IMR-90 (cell line): ENCODE measurements around the gene TBC1D22B. TPM values are rescaled to one million over a fixed set of nuclear protein-coding genes. Genes with fewer than 3 reads are reported as not detected.

Source experiments
- ATAC-seq: fragments of 200-7000 bp; cut with Tn5 transposase; 2 replicates; pipeline ENCODE4 v1.9.1; 2020; ENCODE audit warnings: low read depth, mild to moderate bottlenecking, moderate library complexity
- BruUV-seq: library from RNA; stranded (reverse); fragments of 400-500 nt; replicated peaks from 2 replicates; lab custom pipeline; 2021; lab: Mats Ljungman, UMichigan
- CTCF ChIA-PET: fragments of 300-600 bp; formaldehyde crosslinking; extraction: SDS; loops from one replicate; lab custom pipeline; 2021; ENCODE audit warnings: antibody characterized with exemption; lab: Yijun Ruan, JAX
- POLR2A ChIA-PET: fragments of 300-600 bp; sonication (Branson Sonifier 250); formaldehyde crosslinking; loops from one replicate; lab custom pipeline; 2022; ENCODE audit warnings: antibody characterized with exemption; ENCODE audit not compliant: unreplicated experiment; lab: Charles Lee
- DNase-seq: peaks from one replicate; pipeline ENCODE4 v3.0.0; 2013
- H2AFZ ChIP-seq: replicated peaks from 2 replicates; pipeline ENCODE3; 2013; ENCODE audit warnings: low read length, mild to moderate bottlenecking; ENCODE audit not compliant: poor library complexity
- H2AK5ac ChIP-seq: 2 replicates; pipeline ENCODE4 v1.6.1; 2013; ENCODE audit warnings: low read depth, low read length, inconsistent platforms
- H2AK9ac ChIP-seq: replicated peaks from 2 replicates; pipeline ENCODE3; 2013; ENCODE audit warnings: mild to moderate bottlenecking, low read depth, low read length, moderate library complexity; ENCODE audit not compliant: poor library complexity
- H2BK120ac ChIP-seq: 2 replicates; pipeline ENCODE4 v1.6.1; 2013; ENCODE audit warnings: low read depth, low read length, inconsistent platforms
- H2BK15ac ChIP-seq: 3 replicates; pipeline ENCODE4 v1.6.1; 2013; ENCODE audit warnings: low read depth, low read length, inconsistent platforms
- H2BK20ac ChIP-seq: 2 replicates; pipeline ENCODE4 v1.6.1; 2013; ENCODE audit warnings: low read depth, mild to moderate bottlenecking, inconsistent platforms, low read length, moderate library complexity
- H2BK5ac ChIP-seq: 2 replicates; pipeline ENCODE4 v1.6.1; 2013; ENCODE audit warnings: mild to moderate bottlenecking, low read depth, low read length, inconsistent platforms; ENCODE audit not compliant: poor library complexity, severe bottlenecking
- H3K14ac ChIP-seq: replicated peaks from 2 replicates; pipeline ENCODE4 v1.6.1; 2013; ENCODE audit warnings: low read depth, low read length, inconsistent platforms
- H3K18ac ChIP-seq: 2 replicates; pipeline ENCODE4 v1.6.1; 2013; ENCODE audit warnings: low read depth, low read length, control low read depth
- H3K23ac ChIP-seq: 2 replicates; pipeline ENCODE4 v1.6.1; 2013; ENCODE audit warnings: low read depth, low read length, inconsistent platforms
- H3K27ac ChIP-seq: 2 replicates; pipeline ENCODE4 v1.5.1; 2013; ENCODE audit warnings: mild to moderate bottlenecking, control low read depth, low read length; ENCODE audit not compliant: insufficient read depth
- H3K27me3 ChIP-seq: 2 replicates; pipeline ENCODE4 v1.6.1; 2013; ENCODE audit warnings: low read length; ENCODE audit not compliant: control insufficient read depth, insufficient read depth
- H3K36me3 ChIP-seq: 2 replicates; pipeline ENCODE4 v1.6.1; 2013; ENCODE audit warnings: low read length, mixed read lengths; ENCODE audit not compliant: control insufficient read depth, insufficient read depth
- H3K4ac ChIP-seq: 2 replicates; pipeline ENCODE4 v1.6.1; 2013; ENCODE audit warnings: low read depth, low read length, inconsistent platforms
- H3K4me1 ChIP-seq: 2 replicates; pipeline ENCODE4 v1.6.1; 2013; ENCODE audit warnings: low read length, mixed read lengths; ENCODE audit not compliant: control insufficient read depth, insufficient read depth
- H3K4me2 ChIP-seq: 2 replicates; pipeline ENCODE4 v1.6.1; 2013; ENCODE audit warnings: low read depth, mild to moderate bottlenecking, control low read depth, low read length, moderate library complexity
- H3K4me3 ChIP-seq: 2 replicates; pipeline ENCODE4 v1.5.1; 2013; ENCODE audit warnings: low read depth, mild to moderate bottlenecking, control low read depth, low read length, moderate library complexity; ENCODE audit not compliant: insufficient read depth
- H3K56ac ChIP-seq: 2 replicates; pipeline ENCODE4 v1.6.1; 2013; ENCODE audit warnings: low read length, inconsistent platforms; ENCODE audit not compliant: insufficient read depth; ENCODE audit errors: extremely low read depth
- H3K79me1 ChIP-seq, 2 experiments: 2 replicates each; pipeline ENCODE4 v1.6.1; 2013; ENCODE audit warnings: low read length in 2 of 2, inconsistent platforms in 1 of 2, low read depth in 1 of 2
- H3K9ac ChIP-seq: 2 replicates; pipeline ENCODE4 v1.6.1; 2013; ENCODE audit warnings: low read depth, low read length, control low read depth
- H3K9me1 ChIP-seq: 2 replicates; pipeline ENCODE4 v1.6.1; 2013; ENCODE audit warnings: low read length, inconsistent platforms; ENCODE audit not compliant: insufficient read depth
- H3K9me3 ChIP-seq: 2 replicates; pipeline ENCODE4 v1.6.1; 2013; ENCODE audit warnings: low read length; ENCODE audit not compliant: control insufficient read depth, insufficient read depth
- H4K20me1 ChIP-seq: 2 replicates; pipeline ENCODE4 v1.6.1; 2013; ENCODE audit warnings: low read length, inconsistent platforms; ENCODE audit not compliant: insufficient read depth
- H4K5ac ChIP-seq: 2 replicates; pipeline ENCODE4 v1.6.1; 2013; ENCODE audit warnings: mild to moderate bottlenecking, low read depth, low read length, control low read depth
- H4K8ac ChIP-seq, 2 experiments: 2 replicates each; pipeline ENCODE4 v1.6.1; 2013; ENCODE audit warnings: low read depth in 2 of 2, low read length in 2 of 2, control low read depth in 1 of 2, inconsistent platforms in 1 of 2
- H4K91ac ChIP-seq: 2 replicates; pipeline ENCODE4 v1.6.1; 2013; ENCODE audit warnings: low read depth, low read length, inconsistent platforms; ENCODE audit not compliant: insufficient read depth
- BHLHE40 ChIP-seq: fragments of 150-350 bp; IDR thresholded peaks from 2 replicates; pipeline ENCODE4 v1.6.1; 2016; ENCODE audit warnings: mild to moderate bottlenecking, low read depth, low read length
- CEBPB ChIP-seq: IDR thresholded peaks from 2 replicates; pipeline ENCODE4 v1.6.1; 2012; ENCODE audit warnings: low read depth, low read length, improper control_type of control experiment
- CHD1 ChIP-seq: IDR thresholded peaks from 2 replicates; pipeline ENCODE4 v1.6.1; 2012; ENCODE audit warnings: low read depth, low read length, improper control_type of control experiment
- ELK1 ChIP-seq: fragments of 150-350 bp; IDR thresholded peaks from 2 replicates; pipeline ENCODE4 v1.6.1; 2016; ENCODE audit warnings: low read depth, mild to moderate bottlenecking, low read length, moderate library complexity, borderline replicate concordance
- FOS ChIP-seq: fragments of 150-350 bp; IDR thresholded peaks from 2 replicates; pipeline ENCODE4 v1.6.1; 2016; ENCODE audit warnings: low read depth, low read length
- MAFK ChIP-seq: IDR thresholded peaks from 2 replicates; pipeline ENCODE4 v1.6.1; 2012; ENCODE audit warnings: low read depth, low read length, improper control_type of control experiment
- MAZ ChIP-seq: IDR thresholded peaks from 2 replicates; pipeline ENCODE4 v1.6.1; 2012; ENCODE audit warnings: low read depth, mild to moderate bottlenecking, low read length, improper control_type of control experiment, moderate library complexity, borderline replicate concordance
- MXI1 ChIP-seq: IDR thresholded peaks from 2 replicates; pipeline ENCODE4 v1.6.1; 2012; ENCODE audit warnings: low read depth, mild to moderate bottlenecking, low read length, moderate library complexity, borderline replicate concordance
- NFE2L2 ChIP-seq: fragments of 150-350 bp; IDR thresholded peaks from 2 replicates; pipeline ENCODE4 v1.6.1; 2016; ENCODE audit warnings: low read depth, mild to moderate bottlenecking, low read length
- POLR2A ChIP-seq: IDR thresholded peaks from 2 replicates; pipeline ENCODE4 v1.6.1; 2012; ENCODE audit warnings: mild to moderate bottlenecking, low read depth, low read length
- RAD21 ChIP-seq: IDR thresholded peaks from 2 replicates; pipeline ENCODE4 v1.6.1; 2012; ENCODE audit warnings: low read length, improper control_type of control experiment
- RCOR1 ChIP-seq: IDR thresholded peaks from 2 replicates; pipeline ENCODE4 v1.6.1; 2012; ENCODE audit warnings: mild to moderate bottlenecking, low read length, improper control_type of control experiment; ENCODE audit not compliant: insufficient replicate concordance
- SMC3 ChIP-seq: fragments of 150-350 bp; IDR thresholded peaks from 2 replicates; pipeline ENCODE4 v1.6.1; 2016; ENCODE audit warnings: low read depth, mild to moderate bottlenecking, antibody characterized with exemption, low read length, moderate library complexity
- WGBS, 2 experiments: methylation state at CpG; one replicate each; pipeline versions ENCODE4 v1.1.5 to v1.1.7; 2013; ENCODE audit warnings: missing lambda C conversion rate in 2 of 2; ENCODE audit not compliant: insufficient read length in 1 of 2; ENCODE audit errors: extremely low coverage in 2 of 2; 5-methylcytosine and 5-hydroxymethylcytosine counted together
- dilution Hi-C: fragments of 300-500 bp; cut with HindIII; formaldehyde crosslinking; loops from one replicate; pipeline ENCODE4 v1.14.3; 2018; ENCODE audit warnings: low sequenced_read_pairs; ENCODE audit not compliant: unreplicated experiment
- in situ Hi-C: fragments of 300-500 bp; cut with MboI; formaldehyde crosslinking; loops from 3 replicates; pipeline ENCODE4 v1.14.3; 2019; ENCODE audit warnings: low sequenced_read_pairs, inconsistent platforms, mixed read lengths
- intact Hi-C: fragments of 100-400 bp; cut with micrococcal nuclease; formaldehyde crosslinking; loops from 2 replicates; pipeline ENCODE4 v1.10.0; 2022
- polyA plus RNA-seq, 3 experiments: library from polyadenylated mRNA; depleted of rRNA; stranded (reverse); fragments of >200 nt; gene quantifications; 2 replicates each; pipeline ENCODE4 v1.2.3, GENCODE V29; 2012; ENCODE audit warnings: low replicate concordance in 1 of 3
- total RNA-seq: library from RNA; depleted of rRNA; stranded (reverse); fragments of >200 nt; gene quantifications from 2 replicates; pipeline ENCODE4 v1.2.3, GENCODE V29; 2012
- TF ChIP-seq, protein P1 (sequence below): conservative IDR thresholded peaks from 2 replicates; pipeline ENCODE4 v1.5.1; 2012; ENCODE audit warnings: mild to moderate bottlenecking, low read depth, low read length, improper control_type of control experiment

Gene TBC1D22B
- total and polyA plus RNA-seq, 2 of the 4 experiments (the other 2 are of a cell fraction): 6.6 to 7.5 TPM

DNA sequence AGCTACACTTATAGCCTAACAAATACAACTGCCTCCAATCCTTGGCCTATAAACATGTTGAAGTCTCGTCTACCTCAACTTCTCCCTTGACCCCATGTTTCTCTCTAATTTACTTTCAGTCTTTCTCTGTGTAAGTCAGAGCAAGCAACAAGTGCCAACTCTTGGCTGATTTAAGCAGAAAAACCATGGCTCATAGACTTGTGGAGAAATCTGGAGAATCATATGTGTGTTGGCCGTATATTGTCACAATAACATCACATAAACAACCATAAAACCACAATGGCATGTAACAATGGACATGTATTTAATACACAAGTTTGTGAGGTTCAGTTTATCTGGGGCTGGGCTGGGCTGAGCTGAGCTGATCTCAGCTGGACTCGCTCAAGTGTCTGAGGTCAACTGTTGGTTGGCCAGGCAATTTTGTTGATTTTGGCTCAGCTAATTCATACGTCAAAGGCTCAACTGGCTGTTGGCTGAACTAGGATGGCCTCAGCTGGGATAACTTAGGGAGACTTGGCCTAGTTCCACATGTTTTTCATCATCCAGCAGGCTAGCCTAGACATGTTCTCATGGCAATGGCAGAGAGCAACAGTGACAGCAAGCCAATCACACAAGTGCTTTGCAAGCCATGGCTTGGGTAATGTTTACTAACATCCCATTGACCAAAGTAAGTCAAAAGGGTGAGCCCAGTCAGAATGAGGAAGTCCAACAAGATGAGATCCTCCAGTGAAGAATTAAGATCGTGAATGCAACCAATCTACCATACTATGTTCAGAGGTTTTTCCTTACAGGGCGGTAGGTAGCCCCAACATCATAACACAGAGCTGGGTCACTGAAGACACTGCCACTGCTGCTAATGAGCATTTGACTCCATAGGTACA, 12.9 kb upstream of the TBC1D22B start:
- Histone ChIP-seq H2BK15ac (peak overlapping the region; percentile 92), H3K18ac (peak overlapping the region; percentile 97), H2AFZ (peak overlapping the region; percentile 38), H3K9ac (peak overlapping the region; percentile 30), H3K36me3 (no peaks in the 10 kb centered on the region), H4K20me1 (no peaks in the 10 kb centered on the region; the same call in 1 of the 2 replicates), H2BK5ac (peak overlapping the region; percentile 99), H3K4ac (peak overlapping the region; percentile 98), H2AK5ac (peak overlapping the region; percentile 97), H3K14ac (peak overlapping the region; percentile 95), H3K9me1 (peaks cover 15% of the 10 kb centered on the region), H3K56ac (peak overlapping the region; percentile 80), H3K4me3 (no peak overlapping the region), H3K23ac (peak overlapping the region; percentile 92), H3K4me2 (peak overlapping the region; percentile 29), H4K5ac (peak overlapping the region; percentile 95), H4K91ac (peak overlapping the region; percentile 98), H3K4me1 (peaks cover 31% of the 10 kb centered on the region), H3K79me1 (peaks cover 0 to 14% of the 10 kb centered on the region in 2 experiments; a peak in 1 of 4 replicates), H3K9me3 (no peaks in the 10 kb centered on the region), H2AK9ac (peak overlapping the region; percentile 71), H3K27me3 (no peaks in the 10 kb centered on the region), H3K27ac (peak overlapping the region; percentile 100), H4K8ac (peak overlapping the region; percentile 78 to 99), H2BK120ac (peak overlapping the region; percentile 100), H2BK20ac (peak overlapping the region; percentile 98)
- ATAC-seq (peak; percentile 66), DNase-seq (peak; percentile 100)
- intact Hi-C loops (loop anchor here (5.0 kb wide), 1 partner anchor 102 kb away; no protein-coding TSS in a partner anchor), dilution Hi-C loops (no loop called here), in situ Hi-C loops (no loop called here)
- WGBS, 2 experiments: 24% methylated on average over 3 of the region's 6 CpGs; no CpG with 5 or more reads in 1 of the 2 experiments
- ChIA-PET POLR2A (interaction anchor here (1.0 kb wide), 1 partner anchor 13 kb away, joined by 3 read pairs; the partner anchor contains the start of genes TBC1D22B and TMEM217), CTCF (interaction anchor here (1.5 kb wide), 1 partner anchor 35 kb away, joined by 3 read pairs; no protein-coding TSS in a partner anchor)
- BruUV-seq: no TSS peak
- TF ChIP-seq CEBPB (peak; percentile 91), FOS (0 out of 2 replicates have a peak, but pooled peaks have one; percentile 44), BHLHE40 (no peak; the same call in 1 of the 2 replicates), SMC3 (no peak), MXI1 (peak; percentile 51; the same call in 1 of the 2 replicates), RCOR1 (no peak), MAZ (peak; percentile 28; the same call in 1 of the 2 replicates), NFE2L2 (peak; percentile 46; the same call in 1 of the 2 replicates), MAFK (peak; percentile 38), CHD1 (no peak), ELK1 (no peak), RAD21 (0 out of 2 replicates have a peak, but pooled peaks have one; percentile 1), POLR2A (peak; percentile 66; the same call in 1 of the 2 replicates)
- TF ChIP-seq, protein P1, sequence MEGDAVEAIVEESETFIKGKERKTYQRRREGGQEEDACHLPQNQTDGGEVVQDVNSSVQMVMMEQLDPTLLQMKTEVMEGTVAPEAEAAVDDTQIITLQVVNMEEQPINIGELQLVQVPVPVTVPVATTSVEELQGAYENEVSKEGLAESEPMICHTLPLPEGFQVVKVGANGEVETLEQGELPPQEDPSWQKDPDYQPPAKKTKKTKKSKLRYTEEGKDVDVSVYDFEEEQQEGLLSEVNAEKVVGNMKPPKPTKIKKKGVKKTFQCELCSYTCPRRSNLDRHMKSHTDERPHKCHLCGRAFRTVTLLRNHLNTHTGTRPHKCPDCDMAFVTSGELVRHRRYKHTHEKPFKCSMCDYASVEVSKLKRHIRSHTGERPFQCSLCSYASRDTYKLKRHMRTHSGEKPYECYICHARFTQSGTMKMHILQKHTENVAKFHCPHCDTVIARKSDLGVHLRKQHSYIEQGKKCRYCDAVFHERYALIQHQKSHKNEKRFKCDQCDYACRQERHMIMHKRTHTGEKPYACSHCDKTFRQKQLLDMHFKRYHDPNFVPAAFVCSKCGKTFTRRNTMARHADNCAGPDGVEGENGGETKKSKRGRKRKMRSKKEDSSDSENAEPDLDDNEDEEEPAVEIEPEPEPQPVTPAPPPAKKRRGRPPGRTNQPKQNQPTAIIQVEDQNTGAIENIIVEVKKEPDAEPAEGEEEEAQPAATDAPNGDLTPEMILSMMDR: no peak
